Measurements from ENCODE around the gene TPCN2. TPM values are rescaled to one million over a fixed set of nuclear protein-coding genes. Genes with fewer than 3 reads are reported as not detected.

Gene TPCN2
- total and polyA plus RNA-seq, 2 donors from 2014 or later: 12.9 to 22.4 TPM

DNA sequence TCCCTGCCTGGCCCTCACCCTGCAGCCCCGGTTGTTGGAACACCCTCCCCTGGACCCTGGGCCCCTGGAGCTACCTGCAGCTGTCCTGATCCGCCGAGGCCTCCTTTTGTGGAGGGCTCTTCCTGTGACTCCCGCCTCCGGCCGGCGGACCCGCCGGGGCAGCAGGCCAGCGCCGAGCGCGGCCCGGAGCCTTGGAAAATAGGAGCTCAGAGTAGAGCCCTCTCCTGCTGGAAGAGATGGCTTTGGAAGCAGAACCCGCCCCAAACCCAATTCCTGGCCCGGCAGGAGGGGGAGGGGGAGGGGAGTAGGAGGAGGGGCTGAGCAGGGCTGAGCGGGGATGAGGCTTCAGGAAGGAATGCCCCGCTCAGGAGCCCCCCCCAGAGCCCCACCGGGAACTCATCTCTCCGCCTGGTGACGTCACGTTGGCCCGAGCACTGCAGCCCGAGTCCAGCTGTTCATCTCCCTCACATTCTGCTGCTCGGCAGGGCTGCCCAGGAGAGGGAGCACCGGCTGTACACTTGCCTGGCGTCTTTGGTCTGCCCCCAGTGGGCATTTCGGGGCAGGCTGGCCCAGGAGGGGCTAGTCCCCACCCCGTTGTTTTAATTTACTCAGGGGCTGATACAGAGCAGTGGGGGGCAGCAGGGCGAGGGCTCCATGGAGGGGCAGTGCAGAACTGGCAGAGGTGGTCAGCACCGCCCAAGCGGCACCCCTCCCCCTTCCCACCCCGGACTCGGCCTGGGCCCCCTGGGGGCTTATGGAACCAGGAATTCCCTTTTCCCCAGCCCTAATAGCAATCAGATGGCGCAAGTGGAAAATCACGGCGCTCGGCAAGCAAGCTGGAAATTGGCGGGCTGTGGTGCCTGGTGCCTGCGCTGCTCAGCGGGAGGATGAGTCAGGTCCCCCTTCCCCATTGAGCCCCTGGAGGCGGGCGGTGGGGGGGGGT lies 35.5 kb upstream of the TPCN2 start, which contains the start of gene MRGPRF:
TSS of gene MRGPRF (minus strand) at position 238 of the 943 bp plus-strand sequence. CDS start 3,345 bp downstream, outside the sequence.
- intact Hi-C loops (cut with DNase I): no loop called here
- Histone ChIP-seq H3K36me3 (ENCODE audit: control insufficient read depth in 2 of 3, insufficient read depth in 3 of 3, low read length in 3 of 3) (no peaks in the 10 kb centered on the region), H3K9me3 (ENCODE audit: control insufficient read depth in 2 of 3, insufficient read depth in 1 of 3, low read length in 3 of 3) (no peaks in the 10 kb centered on the region), H3K4me1 (ENCODE audit: control insufficient read depth in 2 of 3, insufficient read depth in 2 of 3, low read depth in 1 of 3, low read length in 3 of 3) (peaks cover 0 to 28% (median 14%) of the 10 kb centered on the region in 3 donors), H3K4me3 (ENCODE audit: low read length in 3 of 3) (peak within 1 kb of the TSS; percentile 12 to 46 (median 16)), H3K27ac (ENCODE audit: low read depth in 2 of 2, low read length in 2 of 2) (peak within 1 kb of the TSS; percentile 47 to 63), H3K27me3 (ENCODE audit: control insufficient read depth, insufficient read depth, low read length) (no peaks in the 10 kb centered on the region), H3K9ac (ENCODE audit: low read length in 3 of 3) (peak within 1 kb of the TSS in 2 of 3 donors; percentile 2 to 41)
- TF ChIP-seq, protein P1, sequence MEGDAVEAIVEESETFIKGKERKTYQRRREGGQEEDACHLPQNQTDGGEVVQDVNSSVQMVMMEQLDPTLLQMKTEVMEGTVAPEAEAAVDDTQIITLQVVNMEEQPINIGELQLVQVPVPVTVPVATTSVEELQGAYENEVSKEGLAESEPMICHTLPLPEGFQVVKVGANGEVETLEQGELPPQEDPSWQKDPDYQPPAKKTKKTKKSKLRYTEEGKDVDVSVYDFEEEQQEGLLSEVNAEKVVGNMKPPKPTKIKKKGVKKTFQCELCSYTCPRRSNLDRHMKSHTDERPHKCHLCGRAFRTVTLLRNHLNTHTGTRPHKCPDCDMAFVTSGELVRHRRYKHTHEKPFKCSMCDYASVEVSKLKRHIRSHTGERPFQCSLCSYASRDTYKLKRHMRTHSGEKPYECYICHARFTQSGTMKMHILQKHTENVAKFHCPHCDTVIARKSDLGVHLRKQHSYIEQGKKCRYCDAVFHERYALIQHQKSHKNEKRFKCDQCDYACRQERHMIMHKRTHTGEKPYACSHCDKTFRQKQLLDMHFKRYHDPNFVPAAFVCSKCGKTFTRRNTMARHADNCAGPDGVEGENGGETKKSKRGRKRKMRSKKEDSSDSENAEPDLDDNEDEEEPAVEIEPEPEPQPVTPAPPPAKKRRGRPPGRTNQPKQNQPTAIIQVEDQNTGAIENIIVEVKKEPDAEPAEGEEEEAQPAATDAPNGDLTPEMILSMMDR (IDR thresholded peaks at IDR 0.05; ENCODE audit: borderline replicate concordance, extremely low read depth, insufficient read depth): peak; percentile 21
- peak; percentile 28 to 96 (median 80) for DNase-seq
- FAIRE-seq: no peak

DNA sequence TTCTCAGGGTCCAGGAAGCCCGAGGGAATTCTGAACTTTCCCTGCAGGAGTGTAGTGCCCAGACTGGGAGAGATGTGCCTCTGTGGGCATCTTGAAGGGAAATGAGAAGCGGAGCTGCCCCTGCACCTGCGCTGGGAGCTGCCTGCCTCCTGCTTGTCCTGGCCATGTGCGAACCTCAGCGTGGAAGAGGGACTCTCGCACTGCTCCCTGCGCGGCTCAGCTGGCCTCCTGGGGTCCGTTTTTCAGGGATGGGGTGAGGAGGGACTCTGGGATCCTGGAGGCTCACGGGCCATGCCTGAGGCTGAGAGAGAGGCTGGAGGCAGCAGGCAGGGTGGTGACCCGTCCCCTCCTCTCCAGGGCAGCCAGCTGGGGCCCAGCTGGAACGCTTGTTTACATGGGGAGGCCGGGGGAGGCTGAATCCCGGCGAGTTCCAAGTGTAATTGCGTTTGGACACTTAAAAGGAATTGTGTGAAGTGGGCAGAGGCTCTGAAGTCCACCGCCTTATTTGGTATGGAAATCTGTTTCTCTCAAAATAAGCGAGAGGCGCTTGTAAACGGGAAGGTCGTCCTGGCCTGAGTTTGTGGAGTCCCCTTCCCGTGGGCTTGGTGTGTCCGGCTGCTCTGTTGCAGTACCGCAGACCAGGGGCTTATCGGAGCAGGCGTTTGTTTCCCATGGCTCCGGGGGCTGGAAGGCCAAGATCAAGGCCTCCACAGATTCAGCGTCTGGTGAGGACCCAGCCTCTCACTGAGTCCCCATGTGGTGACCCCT lies 34.5 kb upstream of the TPCN2 start:
- H3K27me3 ChIP-seq (ENCODE audit: control insufficient read depth, insufficient read depth, low read length): no peaks in the 10 kb centered on the region
- H3K4me3 ChIP-seq (ENCODE audit: low read length in 3 of 3): no peak overlapping the region
- no peaks in the 10 kb centered on the region for H3K9me3 ChIP-seq (ENCODE audit: control insufficient read depth in 2 of 3, insufficient read depth in 1 of 3, low read length in 3 of 3)
- no peaks in the 10 kb centered on the region for H3K36me3 ChIP-seq (ENCODE audit: control insufficient read depth in 2 of 3, insufficient read depth in 3 of 3, low read length in 3 of 3)
- no peak overlapping the region for H3K9ac ChIP-seq (ENCODE audit: low read length in 3 of 3)
- DNase-seq (peak; percentile 78 to 94 (median 85)), FAIRE-seq (no peak)
- H3K4me1 ChIP-seq (ENCODE audit: control insufficient read depth in 2 of 3, insufficient read depth in 2 of 3, low read depth in 1 of 3, low read length in 3 of 3): peaks cover 0 to 18% (median 11%) of the 10 kb centered on the region in 3 donors
- intact Hi-C loops (cut with DNase I): no loop called here
- peak overlapping the region in 1 of 2 donors; percentile 60 for H3K27ac ChIP-seq (ENCODE audit: low read depth in 2 of 2, low read length in 2 of 2)
- TF ChIP-seq, protein P1 (IDR thresholded peaks at IDR 0.05; ENCODE audit: borderline replicate concordance, extremely low read depth, insufficient read depth): no peak

DNA sequence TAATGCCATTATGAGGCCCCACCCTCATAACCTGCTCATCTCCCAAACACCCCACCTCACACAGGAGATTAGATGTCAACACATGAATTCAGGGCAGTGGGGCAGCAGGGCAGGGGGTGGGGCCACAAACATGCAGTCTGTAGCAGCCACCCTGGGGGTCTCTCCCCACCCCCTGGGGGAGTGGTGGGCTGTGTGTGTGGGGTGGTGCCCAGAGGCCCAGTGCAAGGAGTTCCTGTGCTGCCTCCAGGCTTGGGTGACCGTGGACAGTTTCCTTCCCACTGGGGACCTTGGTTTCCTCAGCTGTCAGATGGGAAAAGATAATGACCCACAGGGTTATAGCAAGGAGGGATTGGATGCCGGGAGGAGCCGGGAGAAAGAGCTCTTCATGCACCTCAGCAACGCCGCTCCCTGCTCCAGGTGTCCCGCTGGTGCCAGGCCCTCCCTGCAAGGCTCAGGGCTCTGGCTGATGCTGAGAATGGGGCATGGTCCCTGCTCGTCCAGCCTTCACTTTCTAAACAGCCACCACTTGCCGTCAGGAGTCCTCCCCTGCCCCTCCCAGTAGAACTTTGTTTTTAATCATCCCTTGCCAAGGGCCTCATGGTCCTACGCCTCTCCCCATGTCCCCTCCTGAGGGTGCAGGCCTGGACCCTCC lies 33.7 kb upstream of the TPCN2 start:
- intact Hi-C loops (cut with DNase I): no loop called here
- Histone ChIP-seq H3K36me3 (ENCODE audit: control insufficient read depth in 2 of 3, insufficient read depth in 3 of 3, low read length in 3 of 3) (no peaks in the 10 kb centered on the region), H3K4me3 (ENCODE audit: low read length in 3 of 3) (no peak overlapping the region), H3K27ac (ENCODE audit: low read depth in 2 of 2, low read length in 2 of 2) (peak overlapping the region; percentile 11 to 60), H3K4me1 (ENCODE audit: control insufficient read depth in 2 of 3, insufficient read depth in 2 of 3, low read depth in 1 of 3, low read length in 3 of 3) (peaks cover 0 to 12% (median 8%) of the 10 kb centered on the region in 3 donors), H3K9ac (ENCODE audit: low read length in 3 of 3) (peak overlapping the region in 1 of 3 donors; percentile 19), H3K9me3 (ENCODE audit: control insufficient read depth in 2 of 3, insufficient read depth in 1 of 3, low read length in 3 of 3) (no peaks in the 10 kb centered on the region), H3K27me3 (ENCODE audit: control insufficient read depth, insufficient read depth, low read length) (no peaks in the 10 kb centered on the region)
- DNase-seq (no peak), FAIRE-seq (no peak)
- TF ChIP-seq, protein P1 (IDR thresholded peaks at IDR 0.05; ENCODE audit: borderline replicate concordance, extremely low read depth, insufficient read depth): no peak
